ENCODE results near the gene DPP6.

The DPP6 gene

GRCh38 chr7:154426778-154427177, 374.6 kb downstream of the DPP6 start:
- no peak for DNase-seq
- no peaks in the 10 kb centered on the region for H3K27me3 ChIP-seq (ENCODE audit: insufficient read depth, low read depth, severe bottlenecking)
- no peak for TF ChIP-seq CTCF (IDR thresholded peaks at IDR 0.05; ENCODE audit: low read depth, low read length)
- no peak overlapping the region for H3K4me3 ChIP-seq (ENCODE audit: low read depth, low read length)
- H3K27ac ChIP-seq, result no peak overlapping the region
- H3K9me3 ChIP-seq (ENCODE audit: severe bottlenecking), result no peaks in the 10 kb centered on the region
- no peaks in the 10 kb centered on the region for H3K36me3 ChIP-seq

DNA sequence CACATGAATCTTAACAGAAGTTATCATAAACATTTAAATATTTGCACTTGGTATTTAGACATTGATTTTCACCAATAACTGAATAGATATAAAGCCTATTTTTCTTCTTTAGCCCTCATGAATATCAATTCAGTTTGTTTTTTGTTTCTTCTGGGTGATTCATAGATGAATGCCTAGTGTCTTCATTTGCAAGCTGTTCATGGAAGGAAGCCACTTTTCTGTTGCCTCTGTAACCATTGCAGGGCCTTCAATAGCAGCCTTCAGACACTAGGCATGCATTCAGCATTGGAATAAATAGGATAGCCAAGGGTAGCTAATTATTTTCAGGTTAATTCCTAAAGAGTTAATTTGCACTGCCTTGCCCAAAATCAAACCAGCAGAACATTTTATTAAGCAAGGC, 375.3 kb downstream of the DPP6 start:
- Histone ChIP-seq H3K27ac (no peak overlapping the region), H3K27me3 (ENCODE audit: insufficient read depth, low read depth, severe bottlenecking) (no peaks in the 10 kb centered on the region), H3K4me3 (ENCODE audit: low read depth, low read length) (no peak overlapping the region), H3K9me3 (ENCODE audit: severe bottlenecking) (no peaks in the 10 kb centered on the region), H3K36me3 (no peaks in the 10 kb centered on the region)
- TF ChIP-seq CTCF (IDR thresholded peaks at IDR 0.05; ENCODE audit: low read depth, low read length), result no peak
- no peak for DNase-seq

GRCh38 chr7:154429666-154430404, 377.6 kb downstream of the DPP6 start:
- DNase-seq, result no peak
- H3K27ac ChIP-seq, result no peak overlapping the region
- H3K27me3 ChIP-seq (ENCODE audit: insufficient read depth, low read depth, severe bottlenecking), result no peaks in the 10 kb centered on the region
- H3K36me3 ChIP-seq, result no peaks in the 10 kb centered on the region
- H3K9me3 ChIP-seq (ENCODE audit: severe bottlenecking), result no peaks in the 10 kb centered on the region
- no peak overlapping the region for H3K4me3 ChIP-seq (ENCODE audit: low read depth, low read length)
- no peak for TF ChIP-seq CTCF (IDR thresholded peaks at IDR 0.05; ENCODE audit: low read depth, low read length)

DNA sequence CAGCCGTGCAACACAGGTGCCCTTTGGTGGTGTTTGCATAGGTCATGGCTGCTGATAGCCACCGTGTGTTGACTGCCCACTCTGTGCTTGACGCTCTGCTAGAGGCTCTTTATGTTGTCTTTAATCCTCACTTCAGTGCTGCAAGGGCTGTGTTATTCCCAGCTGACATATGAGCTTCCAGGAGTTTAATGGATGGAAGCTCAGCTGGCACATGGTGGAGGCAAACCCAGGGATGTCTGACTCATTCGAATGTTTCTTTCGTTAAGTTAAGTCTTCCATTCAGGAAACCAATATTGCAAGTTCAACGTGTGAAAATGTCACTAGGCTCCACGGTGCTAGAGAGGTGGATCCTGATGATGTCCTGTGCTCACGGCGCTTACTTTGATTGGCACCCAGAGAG, 378.4 kb downstream of the DPP6 start:
- Histone ChIP-seq H3K27ac (no peak overlapping the region), H3K9me3 (ENCODE audit: severe bottlenecking) (no peaks in the 10 kb centered on the region), H3K36me3 (no peaks in the 10 kb centered on the region), H3K4me3 (ENCODE audit: low read depth, low read length) (no peak overlapping the region), H3K27me3 (ENCODE audit: insufficient read depth, low read depth, severe bottlenecking) (no peaks in the 10 kb centered on the region)
- TF ChIP-seq CTCF (IDR thresholded peaks at IDR 0.05; ENCODE audit: low read depth, low read length), result no peak
- DNase-seq, result no peak

DNA sequence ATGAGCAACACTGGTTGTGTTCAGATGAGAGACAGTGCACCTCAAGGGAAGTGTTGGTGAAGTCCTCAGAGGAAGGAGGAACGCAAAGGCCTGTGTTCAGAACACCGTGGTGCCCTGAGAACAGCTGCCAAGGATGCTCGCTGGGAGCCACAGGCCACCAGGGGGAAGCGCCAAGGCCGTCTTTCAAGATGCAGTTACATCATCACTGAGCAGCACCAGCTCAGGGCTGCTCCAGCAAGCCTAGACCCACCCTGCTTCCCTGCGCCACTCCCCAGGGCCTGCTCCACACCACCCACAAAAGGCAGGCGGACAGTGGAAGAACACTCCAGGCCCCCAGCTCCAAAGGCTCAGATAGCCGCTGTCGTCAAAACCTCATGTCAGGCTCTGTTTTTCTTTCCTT, 378.8 kb downstream of the DPP6 start:
- peak; percentile 37 for TF ChIP-seq CTCF (IDR thresholded peaks at IDR 0.05; ENCODE audit: low read depth, low read length)
- H3K9me3 ChIP-seq (ENCODE audit: severe bottlenecking), result no peaks in the 10 kb centered on the region
- H3K27ac ChIP-seq, result no peak overlapping the region
- no peak overlapping the region for H3K4me3 ChIP-seq (ENCODE audit: low read depth, low read length)
- H3K27me3 ChIP-seq (ENCODE audit: insufficient read depth, low read depth, severe bottlenecking), result no peaks in the 10 kb centered on the region
- no peak for DNase-seq
- no peaks in the 10 kb centered on the region for H3K36me3 ChIP-seq
